ENCODE results near the gene RNF182. TPM values are rescaled to one million over a fixed set of nuclear protein-coding genes. Genes with fewer than 3 reads are reported as not detected.

The RNF182 gene
- total and polyA plus RNA-seq, 2 donors (not counting 1 experiment from before 2014, with no cell fraction given): 0.10 TPM; not detected in 1

DNA sequence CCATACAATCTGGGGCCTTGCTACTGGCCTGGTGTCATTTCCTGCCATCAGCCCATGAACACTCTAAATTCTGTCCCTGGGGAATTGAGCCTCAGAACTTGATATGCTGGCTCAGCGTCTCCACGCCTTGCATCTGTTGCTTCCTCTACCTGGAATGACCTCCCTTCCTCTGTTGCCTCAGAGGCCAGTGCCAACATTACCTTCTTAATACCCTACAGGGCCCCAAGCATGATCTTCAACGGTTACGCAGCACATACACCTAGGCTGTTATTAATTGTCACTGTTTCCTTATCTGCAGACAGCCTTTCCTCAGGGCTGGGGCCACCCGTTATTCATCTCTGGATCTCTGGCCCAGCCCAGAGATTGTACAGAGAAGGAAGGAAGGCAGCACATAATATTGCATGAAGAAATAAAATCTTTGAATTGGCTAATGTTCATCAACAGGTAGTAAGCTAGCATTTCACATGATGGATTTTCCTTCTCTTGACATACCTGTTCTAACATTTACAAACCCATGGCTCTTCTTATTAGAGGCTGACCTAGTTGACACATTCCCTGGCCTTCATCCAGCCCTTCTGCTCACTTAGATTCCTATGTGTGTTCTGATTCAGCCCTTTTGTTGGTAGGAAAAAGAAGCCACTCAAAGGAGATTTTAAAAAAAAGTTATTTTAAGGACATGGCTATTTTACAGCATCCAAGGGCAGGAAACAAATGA is 8.4 kb upstream of the RNF182 start:
- no peak overlapping the region for H3K27ac ChIP-seq (ENCODE audit: low read length in 2 of 2)
- H3K36me3 ChIP-seq (replicated peaks in 1 of 2; ENCODE audit: control extremely low read depth in 1 of 2, control insufficient read depth in 1 of 2, extremely low read depth in 1 of 2, insufficient read depth in 2 of 2, low read length in 1 of 2): no peaks in the 10 kb centered on the region
- POLR2A ChIA-PET: no interaction called here
- WGBS (ENCODE audit: insufficient coverage): 61% methylated on average over 4 of the region's 5 CpGs
- H3K4me2 ChIP-seq (replicated peaks; ENCODE audit: low read depth, low read length, poor library complexity, severe bottlenecking): no peak overlapping the region
- no peaks in the 10 kb centered on the region for H3K79me2 ChIP-seq (ENCODE audit: control insufficient read depth, insufficient read depth, low read length)
- no peak for ATAC-seq (ENCODE audit: low read depth)
- H3K4me1 Mint-ChIP-seq: peaks cover 3% of the 10 kb centered on the region
- TF ChIP-seq, protein P1, sequence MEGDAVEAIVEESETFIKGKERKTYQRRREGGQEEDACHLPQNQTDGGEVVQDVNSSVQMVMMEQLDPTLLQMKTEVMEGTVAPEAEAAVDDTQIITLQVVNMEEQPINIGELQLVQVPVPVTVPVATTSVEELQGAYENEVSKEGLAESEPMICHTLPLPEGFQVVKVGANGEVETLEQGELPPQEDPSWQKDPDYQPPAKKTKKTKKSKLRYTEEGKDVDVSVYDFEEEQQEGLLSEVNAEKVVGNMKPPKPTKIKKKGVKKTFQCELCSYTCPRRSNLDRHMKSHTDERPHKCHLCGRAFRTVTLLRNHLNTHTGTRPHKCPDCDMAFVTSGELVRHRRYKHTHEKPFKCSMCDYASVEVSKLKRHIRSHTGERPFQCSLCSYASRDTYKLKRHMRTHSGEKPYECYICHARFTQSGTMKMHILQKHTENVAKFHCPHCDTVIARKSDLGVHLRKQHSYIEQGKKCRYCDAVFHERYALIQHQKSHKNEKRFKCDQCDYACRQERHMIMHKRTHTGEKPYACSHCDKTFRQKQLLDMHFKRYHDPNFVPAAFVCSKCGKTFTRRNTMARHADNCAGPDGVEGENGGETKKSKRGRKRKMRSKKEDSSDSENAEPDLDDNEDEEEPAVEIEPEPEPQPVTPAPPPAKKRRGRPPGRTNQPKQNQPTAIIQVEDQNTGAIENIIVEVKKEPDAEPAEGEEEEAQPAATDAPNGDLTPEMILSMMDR (IDR thresholded peaks at IDR 0.05): no peak
- no peak for TF ChIP-seq EZH2 (IDR thresholded peaks at IDR 0.05; ENCODE audit: borderline replicate concordance, insufficient read depth, low read depth, low read length, poor library complexity, severe bottlenecking)
- no peak overlapping the region for H3K9ac ChIP-seq (ENCODE audit: low read length)
- no peaks in the 10 kb centered on the region for H4K20me1 ChIP-seq (ENCODE audit: control insufficient read depth, insufficient read depth, low read length, poor library complexity, severe bottlenecking)
- H3K27ac Mint-ChIP-seq: no peak overlapping the region
- DNase-seq: peak; percentile 16
- CTCF ChIA-PET: interaction anchor here (13.0 kb wide), 1 partner anchor 148 kb away, joined by 230 read pairs; no protein-coding TSS in a partner anchor
- H3K4me3 ChIP-seq (ENCODE audit: control extremely low read depth in 1 of 5, extremely low read depth in 1 of 5, insufficient read depth in 1 of 5, low read depth in 2 of 5, low read length in 4 of 5): no peak overlapping the region
- no peaks in the 10 kb centered on the region for H3K9me3 Mint-ChIP-seq (ENCODE audit: insufficient read depth)
- peaks cover 19% of the 10 kb centered on the region for H3K27me3 Mint-ChIP-seq
- H3K9me3 ChIP-seq (ENCODE audit: control extremely low read depth in 1 of 3, control insufficient read depth in 2 of 3, insufficient read depth in 1 of 3, low read length in 2 of 3): no peaks in the 10 kb centered on the region
- no peak overlapping the region for H2AFZ ChIP-seq (ENCODE audit: insufficient read depth, low read depth, low read length, poor library complexity, severe bottlenecking)
- H3K4me1 ChIP-seq (ENCODE audit: control insufficient read depth in 2 of 2, insufficient read depth in 2 of 2, low read length in 2 of 2): no peaks in the 10 kb centered on the region
- no peak overlapping the region for H3K4me3 Mint-ChIP-seq
- peaks cover 0 to 9% (median 2%) of the 10 kb centered on the region in 4 experiments for H3K27me3 ChIP-seq (replicated peaks in 1 of 4; ENCODE audit: control extremely low read depth in 1 of 4, control insufficient read depth in 3 of 4, insufficient read depth in 4 of 4, low read length in 3 of 4)
- intact Hi-C loops (cut with micrococcal nuclease): no loop called here

DNA sequence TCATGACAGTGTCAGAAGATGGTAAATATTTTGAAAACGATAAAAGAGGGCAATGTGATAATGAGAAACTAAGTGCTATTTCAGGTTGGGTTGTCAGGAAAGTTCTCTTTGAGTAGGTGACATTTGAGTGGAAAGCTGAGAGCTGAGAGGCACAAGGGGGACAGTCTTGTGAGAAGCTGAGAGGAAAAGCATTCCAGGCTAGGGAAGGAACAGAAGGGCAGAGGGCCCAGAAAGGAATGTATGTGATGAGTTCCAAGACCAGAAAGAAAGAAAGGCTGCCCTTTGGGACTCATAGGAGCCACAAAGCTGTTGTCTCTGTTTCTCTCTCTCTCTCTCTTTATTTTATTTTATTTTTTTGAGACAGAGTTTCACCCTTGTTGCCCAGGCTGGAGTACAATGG is 7.6 kb upstream of the RNF182 start:
- Histone ChIP-seq H3K79me2 (ENCODE audit: control insufficient read depth, insufficient read depth, low read length) (no peaks in the 10 kb centered on the region), H2AFZ (ENCODE audit: insufficient read depth, low read depth, low read length, poor library complexity, severe bottlenecking) (no peak overlapping the region), H3K36me3 (replicated peaks in 1 of 2; ENCODE audit: control extremely low read depth in 1 of 2, control insufficient read depth in 1 of 2, extremely low read depth in 1 of 2, insufficient read depth in 2 of 2, low read length in 1 of 2) (no peaks in the 10 kb centered on the region), H3K4me2 (replicated peaks; ENCODE audit: low read depth, low read length, poor library complexity, severe bottlenecking) (no peak overlapping the region), H3K9ac (ENCODE audit: low read length) (no peak overlapping the region), H3K27ac (ENCODE audit: low read length in 2 of 2) (no peak overlapping the region), H4K20me1 (ENCODE audit: control insufficient read depth, insufficient read depth, low read length, poor library complexity, severe bottlenecking) (no peaks in the 10 kb centered on the region), H3K4me1 (ENCODE audit: control insufficient read depth in 2 of 2, insufficient read depth in 2 of 2, low read length in 2 of 2) (no peaks in the 10 kb centered on the region), H3K9me3 (ENCODE audit: control extremely low read depth in 1 of 3, control insufficient read depth in 2 of 3, insufficient read depth in 1 of 3, low read length in 2 of 3) (no peaks in the 10 kb centered on the region), H3K4me3 (ENCODE audit: control extremely low read depth in 1 of 5, extremely low read depth in 1 of 5, insufficient read depth in 1 of 5, low read depth in 2 of 5, low read length in 4 of 5) (no peak overlapping the region), H3K27me3 (replicated peaks in 1 of 4; ENCODE audit: control extremely low read depth in 1 of 4, control insufficient read depth in 3 of 4, insufficient read depth in 4 of 4, low read length in 3 of 4) (peaks cover 0 to 9% (median 2%) of the 10 kb centered on the region in 4 experiments)
- intact Hi-C loops (cut with micrococcal nuclease): no loop called here
- Mint-ChIP-seq H3K9me3 (ENCODE audit: insufficient read depth) (no peaks in the 10 kb centered on the region), H3K4me3 (no peak overlapping the region), H3K4me1 (peaks cover 3% of the 10 kb centered on the region), H3K27me3 (peaks cover 19% of the 10 kb centered on the region), H3K27ac (no peak overlapping the region)
- no peak for ATAC-seq (ENCODE audit: low read depth)
- 100% methylated on average over 1 of the region's 1 CpG for WGBS (ENCODE audit: insufficient coverage)
- TF ChIP-seq, protein P1 (IDR thresholded peaks at IDR 0.05): no peak
- no peak for TF ChIP-seq EZH2 (IDR thresholded peaks at IDR 0.05; ENCODE audit: borderline replicate concordance, insufficient read depth, low read depth, low read length, poor library complexity, severe bottlenecking)
- DNase-seq: no peak
- CTCF ChIA-PET: interaction anchor here (0.6 to 13.0 kb wide), 3 partner anchors 8 to 228 kb away, joined by 3 to 230 read pairs (median 3); no protein-coding TSS in a partner anchor
- POLR2A ChIA-PET: no interaction called here

Measured in B cell (primary cell).